ENCODE measurements around the gene RGS10.

DNA sequence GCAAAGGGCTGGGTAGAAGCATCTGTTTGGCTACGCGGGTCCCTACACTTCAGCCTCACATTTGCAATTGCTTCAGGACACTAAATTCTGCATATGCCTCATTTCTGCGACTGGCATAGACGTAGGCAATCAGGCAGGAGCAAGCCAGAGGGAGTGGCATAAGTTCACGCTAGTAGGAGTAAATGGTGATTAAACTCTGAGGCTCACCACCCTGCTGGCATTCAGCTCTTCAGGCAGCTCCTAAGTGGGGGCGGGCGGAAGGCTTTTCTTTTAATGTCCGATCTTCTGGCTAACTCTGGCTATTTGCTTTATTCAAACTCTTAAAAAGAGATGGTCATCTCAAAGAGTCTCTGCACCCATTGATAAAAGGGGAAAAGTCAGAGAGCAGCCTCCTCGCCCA, 45.3 kb downstream of the RGS10 start:
- TF ChIP-seq, protein P1, sequence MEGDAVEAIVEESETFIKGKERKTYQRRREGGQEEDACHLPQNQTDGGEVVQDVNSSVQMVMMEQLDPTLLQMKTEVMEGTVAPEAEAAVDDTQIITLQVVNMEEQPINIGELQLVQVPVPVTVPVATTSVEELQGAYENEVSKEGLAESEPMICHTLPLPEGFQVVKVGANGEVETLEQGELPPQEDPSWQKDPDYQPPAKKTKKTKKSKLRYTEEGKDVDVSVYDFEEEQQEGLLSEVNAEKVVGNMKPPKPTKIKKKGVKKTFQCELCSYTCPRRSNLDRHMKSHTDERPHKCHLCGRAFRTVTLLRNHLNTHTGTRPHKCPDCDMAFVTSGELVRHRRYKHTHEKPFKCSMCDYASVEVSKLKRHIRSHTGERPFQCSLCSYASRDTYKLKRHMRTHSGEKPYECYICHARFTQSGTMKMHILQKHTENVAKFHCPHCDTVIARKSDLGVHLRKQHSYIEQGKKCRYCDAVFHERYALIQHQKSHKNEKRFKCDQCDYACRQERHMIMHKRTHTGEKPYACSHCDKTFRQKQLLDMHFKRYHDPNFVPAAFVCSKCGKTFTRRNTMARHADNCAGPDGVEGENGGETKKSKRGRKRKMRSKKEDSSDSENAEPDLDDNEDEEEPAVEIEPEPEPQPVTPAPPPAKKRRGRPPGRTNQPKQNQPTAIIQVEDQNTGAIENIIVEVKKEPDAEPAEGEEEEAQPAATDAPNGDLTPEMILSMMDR (IDR thresholded peaks at IDR 0.05), result no peak
- TF ChIP-seq POLR2AphosphoS5 (IDR thresholded peaks at IDR 0.05) (no peak), POLR2A (IDR thresholded peaks at IDR 0.05) (no peak)

Data from sigmoid colon (tissue), 4 donors.